H9 (cell line): Measurements from ENCODE around the gene TBC1D22A. TPM values are rescaled to one million over a fixed set of nuclear protein-coding genes. Genes with fewer than 3 reads are reported as not detected.

ENCODE experiments used
- DNase-seq: peaks from one replicate; pipeline ENCODE4 v3.0.0-alpha.2; 2017
- H2AFZ ChIP-seq: one replicate; pipeline ENCODE4 v1.6.1; 2013; ENCODE audit warnings: mild to moderate bottlenecking, low read length, control low read depth, moderate library complexity
- H2AK5ac ChIP-seq: 2 replicates; pipeline ENCODE4 v1.6.1; 2013; ENCODE audit warnings: low read length, control low read depth, mixed read lengths; ENCODE audit not compliant: insufficient read length
- H2BK120ac ChIP-seq: one replicate; pipeline ENCODE4 v1.6.1; 2013; ENCODE audit warnings: low read depth, mild to moderate bottlenecking, low read length, control low read depth, inconsistent platforms; ENCODE audit not compliant: poor library complexity, severe bottlenecking
- H2BK12ac ChIP-seq: 2 replicates; pipeline ENCODE4 v1.6.1; 2013; ENCODE audit warnings: low read length, control low read depth, mixed read lengths, low read depth; ENCODE audit not compliant: insufficient read length
- H2BK15ac ChIP-seq: 2 replicates; pipeline ENCODE4 v1.6.1; 2013; ENCODE audit warnings: low read depth, low read length, control low read depth
- H2BK20ac ChIP-seq: one replicate; pipeline ENCODE4 v1.6.1; 2013; ENCODE audit warnings: low read depth, mild to moderate bottlenecking, low read length, control low read depth, inconsistent platforms; ENCODE audit not compliant: poor library complexity, severe bottlenecking
- H2BK5ac ChIP-seq: 2 replicates; pipeline ENCODE4 v1.6.1; 2013; ENCODE audit warnings: low read length, control low read depth, mixed read lengths; ENCODE audit not compliant: insufficient read length
- H3K14ac ChIP-seq: 2 replicates; pipeline ENCODE4 v1.6.1; 2013; ENCODE audit warnings: low read length, control low read depth; ENCODE audit not compliant: insufficient read depth
- H3K18ac ChIP-seq: 2 replicates; pipeline ENCODE4 v1.6.1; 2013; ENCODE audit warnings: low read depth, mild to moderate bottlenecking, mixed read lengths, low read length, control low read depth; ENCODE audit not compliant: insufficient read length
- H3K23ac ChIP-seq: 2 replicates; pipeline ENCODE4 v1.6.1; 2013; ENCODE audit warnings: low read length, control low read depth, mixed read lengths, low read depth; ENCODE audit not compliant: insufficient read length
- H3K23me2 ChIP-seq: 2 replicates; pipeline ENCODE4 v1.6.1; 2013; ENCODE audit warnings: low read depth, mild to moderate bottlenecking, mixed read lengths, low read length, control low read depth; ENCODE audit not compliant: insufficient read length, poor library complexity, severe bottlenecking
- H3K27ac ChIP-seq: 2 replicates; pipeline ENCODE4 v1.5.1; 2013; ENCODE audit warnings: low read length, control low read depth, mixed read lengths, low read depth; ENCODE audit not compliant: insufficient read length
- H3K27me3 ChIP-seq: 2 replicates; pipeline ENCODE4 v1.6.1; 2013; ENCODE audit warnings: low read length, control low read depth, inconsistent platforms; ENCODE audit not compliant: insufficient read depth
- H3K4ac ChIP-seq: 2 replicates; pipeline ENCODE4 v1.6.1; 2013; ENCODE audit warnings: low read depth, mild to moderate bottlenecking, control low read depth, inconsistent platforms, low read length, moderate library complexity
- H3K4me1 ChIP-seq: 2 replicates; pipeline ENCODE4 v1.6.1; 2013; ENCODE audit warnings: low read length, control low read depth, inconsistent platforms; ENCODE audit not compliant: insufficient read depth
- H3K4me2 ChIP-seq: 2 replicates; pipeline ENCODE4 v1.6.1; 2013; ENCODE audit warnings: low read length, control low read depth, mixed read lengths; ENCODE audit not compliant: insufficient read length, insufficient read depth
- H3K56ac ChIP-seq: 2 replicates; pipeline ENCODE4 v1.6.1; 2013; ENCODE audit warnings: low read depth, mild to moderate bottlenecking, mixed read lengths, low read length, control low read depth; ENCODE audit not compliant: insufficient read length
- H3K79me1 ChIP-seq: 2 replicates; pipeline ENCODE4 v1.6.1; 2013; ENCODE audit warnings: low read depth, mild to moderate bottlenecking, moderate library complexity, low read length, control low read depth, inconsistent platforms; ENCODE audit not compliant: insufficient read depth, poor library complexity, severe bottlenecking
- H3K79me2 ChIP-seq: 2 replicates; pipeline ENCODE4 v1.6.1; 2013; ENCODE audit warnings: low read length, control low read depth, inconsistent platforms; ENCODE audit not compliant: insufficient read depth
- H3K9ac ChIP-seq: 2 replicates; pipeline ENCODE4 v1.6.1; 2013; ENCODE audit warnings: low read length, control low read depth, mixed read lengths; ENCODE audit not compliant: insufficient read length; ENCODE audit errors: extremely low read depth
- H3K9me3 ChIP-seq: one replicate; pipeline ENCODE4 v1.6.1; 2013; ENCODE audit warnings: low read depth, low read length, inconsistent platforms; ENCODE audit not compliant: control insufficient read depth
- H3T11ph ChIP-seq: one replicate; pipeline ENCODE4 v1.6.1; 2013; ENCODE audit warnings: mild to moderate bottlenecking, low read length, control low read depth, inconsistent platforms
- H4K20me1 ChIP-seq: one replicate; pipeline ENCODE4 v1.6.1; 2013; ENCODE audit not compliant: control insufficient read depth, insufficient read length, insufficient read depth
- H4K5ac ChIP-seq: 2 replicates; pipeline ENCODE4 v1.6.1; 2013; ENCODE audit warnings: low read depth, mild to moderate bottlenecking, mixed read lengths, low read length, control low read depth; ENCODE audit not compliant: insufficient read length
- H4K8ac ChIP-seq: replicated peaks from 2 replicates; pipeline ENCODE4 v1.6.1; 2013; ENCODE audit warnings: low read length, control low read depth, mixed read lengths, low read depth; ENCODE audit not compliant: insufficient read length
- H4K91ac ChIP-seq: 2 replicates; pipeline ENCODE4 v1.6.1; 2013; ENCODE audit warnings: low read depth, mild to moderate bottlenecking, moderate library complexity, mixed read lengths, low read length, control low read depth; ENCODE audit not compliant: insufficient read length
- H3K27ac Mint-ChIP-seq, 3 experiments: 2 replicates in 2 of 3; 3 replicates in 1 of 3; pipeline ENCODE4 v1.8.0; 2020 to 2021; ENCODE audit warnings: mixed read lengths in 3 of 3, mild to moderate bottlenecking in 1 of 3, moderate library complexity in 1 of 3
- H3K27me3 Mint-ChIP-seq: 2 replicates; pipeline ENCODE4 v1.8.0; 2021; ENCODE audit warnings: low read depth, mild to moderate bottlenecking, moderate library complexity, mixed read lengths
- H3K36me3 Mint-ChIP-seq, 3 experiments: 2 replicates in 2 of 3; 3 replicates in 1 of 3; pipeline ENCODE4 v1.8.0; 2020 to 2021; ENCODE audit warnings: low read depth in 3 of 3, mixed read lengths in 3 of 3; ENCODE audit not compliant: insufficient read depth in 1 of 3
- H3K4me1 Mint-ChIP-seq, 2 experiments: 2 replicates each; pipeline ENCODE4 v1.8.0; 2020; ENCODE audit warnings: mixed read lengths in 2 of 2
- H3K4me3 Mint-ChIP-seq, 2 experiments: 2 replicates in 1 of 2; 3 replicates in 1 of 2; pipeline ENCODE4 v1.8.0; 2020 to 2021; ENCODE audit warnings: mild to moderate bottlenecking in 2 of 2, mixed read lengths in 2 of 2, moderate library complexity in 1 of 2
- H3K9me3 Mint-ChIP-seq, 2 experiments: 2 replicates in 1 of 2; 3 replicates in 1 of 2; pipeline ENCODE4 v1.8.0; 2020; ENCODE audit warnings: mild to moderate bottlenecking in 2 of 2, mixed read lengths in 2 of 2, moderate library complexity in 1 of 2
- WGBS: extraction: QIAGEN DNeasy Blood & Tissue Kit; methylation state at CpG from one replicate; pipeline ENCODE4 v1.1.7; 2013; ENCODE audit warnings: missing lambda C conversion rate, low lambda C conversion rate, mixed read lengths; ENCODE audit not compliant: insufficient read length; ENCODE audit errors: extremely low coverage; 5-methylcytosine and 5-hydroxymethylcytosine counted together
- total RNA-seq: library from RNA; stranded (reverse); gene quantifications from 2 replicates; pipeline ENCODE4 v1.2.1, GENCODE V29; 2021
- TF ChIP-seq, protein P1 (sequence below): fragments of 200-600 bp; sonication (generic); conservative IDR thresholded peaks from 3 replicates; pipeline ENCODE4 v1.8.0; 2021; ENCODE audit warnings: antibody characterized with exemption, mild to moderate bottlenecking

Gene TBC1D22A
- total RNA-seq, 1 experiment from 2014 or later = 20.8 TPM

DNA sequence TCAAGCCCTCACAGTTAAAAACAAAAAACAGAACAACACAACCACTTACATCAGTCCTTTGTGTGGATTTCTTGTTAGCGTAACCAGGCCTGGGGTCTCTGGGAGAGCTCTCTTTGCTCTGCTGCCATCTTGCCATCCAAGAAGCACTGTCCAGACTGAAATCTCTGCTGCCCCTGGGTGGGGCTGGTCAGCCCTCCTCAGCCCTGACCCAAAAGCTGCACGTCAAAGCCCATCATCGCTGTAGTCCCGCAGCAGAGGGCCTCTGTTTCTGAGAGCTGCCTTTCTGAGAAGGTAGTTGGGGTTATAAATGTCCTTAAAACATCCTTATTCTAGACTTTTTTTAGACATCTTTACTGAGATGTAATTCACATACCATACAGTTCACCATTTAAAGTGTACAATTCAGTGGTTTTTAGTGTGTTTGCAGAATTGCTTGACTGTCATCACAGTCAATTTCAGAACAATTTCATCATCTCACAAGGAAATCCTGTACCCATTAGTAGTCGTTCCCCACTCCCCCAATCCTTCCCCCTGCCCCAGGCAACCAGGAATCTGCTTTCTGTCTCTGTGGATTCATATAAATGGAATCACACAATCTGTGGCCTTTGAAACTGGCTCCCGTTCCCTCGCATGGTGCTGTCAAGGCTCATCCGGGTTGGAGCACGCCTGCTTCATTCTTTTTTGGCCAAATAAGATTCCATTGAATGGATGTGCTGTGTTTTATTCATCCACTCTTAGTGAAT, 94.9 kb downstream of the TBC1D22A start:
- Histone ChIP-seq H3K18ac (no peak overlapping the region), H2BK120ac (no peak overlapping the region), H4K91ac (no peak overlapping the region), H3K79me2 (no peaks in the 10 kb centered on the region), H4K5ac (no peak overlapping the region), H2BK15ac (no peak overlapping the region), H3K79me1 (peaks cover 4% of the 10 kb centered on the region), H3K56ac (no peak overlapping the region), H3K4me2 (no peak overlapping the region), H2AK5ac (no peak overlapping the region), H2BK5ac (no peak overlapping the region), H2AFZ (no peak overlapping the region), H3K23ac (no peak overlapping the region), H2BK20ac (no peak overlapping the region), H3K27me3 (no peaks in the 10 kb centered on the region), H4K20me1 (no peaks in the 10 kb centered on the region), H3K14ac (no peak overlapping the region), H3K4me1 (peaks cover 2% of the 10 kb centered on the region; the same call in 1 of the 2 replicates), H4K8ac (no peak overlapping the region), H3K9me3 (no peaks in the 10 kb centered on the region), H3T11ph (no peak overlapping the region), H3K23me2 (no peaks in the 10 kb centered on the region), H3K27ac (no peak overlapping the region), H3K9ac (no peak overlapping the region), H3K4ac (no peak overlapping the region), H2BK12ac (no peak overlapping the region)
- no peak overlapping the region for H3K4me3 Mint-ChIP-seq
- peaks cover 12 to 13% of the 10 kb centered on the region in 2 experiments for H3K4me1 Mint-ChIP-seq
- 0 out of 7 replicates have a peak overlapping the region, but pooled peaks of 1 of the 3 experiments have one; percentile 40 for H3K27ac Mint-ChIP-seq
- H3K36me3 Mint-ChIP-seq = peaks cover 4 to 9% (median 7%) of the 10 kb centered on the region in 3 experiments; a peak in 4 of 7 replicates
- TF ChIP-seq, protein P1, sequence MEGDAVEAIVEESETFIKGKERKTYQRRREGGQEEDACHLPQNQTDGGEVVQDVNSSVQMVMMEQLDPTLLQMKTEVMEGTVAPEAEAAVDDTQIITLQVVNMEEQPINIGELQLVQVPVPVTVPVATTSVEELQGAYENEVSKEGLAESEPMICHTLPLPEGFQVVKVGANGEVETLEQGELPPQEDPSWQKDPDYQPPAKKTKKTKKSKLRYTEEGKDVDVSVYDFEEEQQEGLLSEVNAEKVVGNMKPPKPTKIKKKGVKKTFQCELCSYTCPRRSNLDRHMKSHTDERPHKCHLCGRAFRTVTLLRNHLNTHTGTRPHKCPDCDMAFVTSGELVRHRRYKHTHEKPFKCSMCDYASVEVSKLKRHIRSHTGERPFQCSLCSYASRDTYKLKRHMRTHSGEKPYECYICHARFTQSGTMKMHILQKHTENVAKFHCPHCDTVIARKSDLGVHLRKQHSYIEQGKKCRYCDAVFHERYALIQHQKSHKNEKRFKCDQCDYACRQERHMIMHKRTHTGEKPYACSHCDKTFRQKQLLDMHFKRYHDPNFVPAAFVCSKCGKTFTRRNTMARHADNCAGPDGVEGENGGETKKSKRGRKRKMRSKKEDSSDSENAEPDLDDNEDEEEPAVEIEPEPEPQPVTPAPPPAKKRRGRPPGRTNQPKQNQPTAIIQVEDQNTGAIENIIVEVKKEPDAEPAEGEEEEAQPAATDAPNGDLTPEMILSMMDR = no peak
- H3K27me3 Mint-ChIP-seq = no peaks in the 10 kb centered on the region
- no peak for DNase-seq
- peaks cover 4 to 10% of the 10 kb centered on the region in 2 experiments for H3K9me3 Mint-ChIP-seq
- WGBS = no CpG with 5 or more reads among the region's 9 CpGs
